Nephron progenitor cell (in vitro differentiated cells): ENCODE data around the gene ABCA5.
"Not testable (repeated sequence)": the region's sequence is repeated elsewhere in the genome, so short reads cannot be mapped to it uniquely, and the experiment has no call there.

Experiments used
- DNase-seq: peaks from one replicate; pipeline ENCODE4 v3.0.0; 2021
- H3K27ac Mint-ChIP-seq: 2 replicates; pipeline ENCODE4 v1.8.0; 2021; ENCODE audit warnings: mild to moderate bottlenecking, moderate library complexity, mixed read lengths
- H3K27me3 Mint-ChIP-seq: 2 replicates; pipeline ENCODE4 v1.8.0; 2021; ENCODE audit warnings: mild to moderate bottlenecking, low read depth, mixed read lengths; ENCODE audit not compliant: poor library complexity
- H3K36me3 Mint-ChIP-seq: 2 replicates; pipeline ENCODE4 v1.8.0; 2021; ENCODE audit warnings: low read depth, mixed read lengths
- H3K4me1 Mint-ChIP-seq: 2 replicates; pipeline ENCODE4 v1.8.0; 2021; ENCODE audit warnings: mixed read lengths
- H3K4me3 Mint-ChIP-seq: 2 replicates; pipeline ENCODE4 v1.8.0; 2021; ENCODE audit warnings: mild to moderate bottlenecking, moderate library complexity, mixed read lengths
- H3K9me3 Mint-ChIP-seq: 2 replicates; pipeline ENCODE4 v1.8.0; 2021; ENCODE audit warnings: mild to moderate bottlenecking, moderate library complexity, mixed read lengths
- TF ChIP-seq, protein P1 (sequence below): fragments of 200-600 bp; sonication (generic); IDR thresholded peaks from 2 replicates; pipeline ENCODE4 v1.5.0; 2021; ENCODE audit warnings: antibody characterized with exemption

The ABCA5 gene

DNA sequence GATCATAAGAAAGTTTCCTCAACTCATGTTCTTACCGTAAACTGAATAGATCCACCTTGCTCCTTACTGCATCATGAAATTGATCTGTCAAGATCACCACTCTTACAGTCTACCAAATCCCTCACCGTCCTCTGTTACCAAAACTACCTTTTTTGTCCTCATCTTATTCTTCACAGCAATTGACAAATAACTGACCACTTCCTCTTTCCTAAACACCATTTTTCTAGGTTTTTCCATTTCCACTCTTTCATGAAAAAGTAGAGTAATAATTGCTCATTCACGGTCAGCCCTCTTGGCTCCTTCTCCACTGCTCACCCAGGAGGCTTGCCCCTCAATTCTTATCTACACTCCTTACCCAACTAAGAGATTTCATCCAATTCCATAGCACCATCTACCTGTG lies 44.9 kb downstream of the ABCA5 start:
- H3K4me3 Mint-ChIP-seq, result no peak overlapping the region
- H3K27me3 Mint-ChIP-seq, result no peaks in the 10 kb centered on the region
- TF ChIP-seq, protein P1, sequence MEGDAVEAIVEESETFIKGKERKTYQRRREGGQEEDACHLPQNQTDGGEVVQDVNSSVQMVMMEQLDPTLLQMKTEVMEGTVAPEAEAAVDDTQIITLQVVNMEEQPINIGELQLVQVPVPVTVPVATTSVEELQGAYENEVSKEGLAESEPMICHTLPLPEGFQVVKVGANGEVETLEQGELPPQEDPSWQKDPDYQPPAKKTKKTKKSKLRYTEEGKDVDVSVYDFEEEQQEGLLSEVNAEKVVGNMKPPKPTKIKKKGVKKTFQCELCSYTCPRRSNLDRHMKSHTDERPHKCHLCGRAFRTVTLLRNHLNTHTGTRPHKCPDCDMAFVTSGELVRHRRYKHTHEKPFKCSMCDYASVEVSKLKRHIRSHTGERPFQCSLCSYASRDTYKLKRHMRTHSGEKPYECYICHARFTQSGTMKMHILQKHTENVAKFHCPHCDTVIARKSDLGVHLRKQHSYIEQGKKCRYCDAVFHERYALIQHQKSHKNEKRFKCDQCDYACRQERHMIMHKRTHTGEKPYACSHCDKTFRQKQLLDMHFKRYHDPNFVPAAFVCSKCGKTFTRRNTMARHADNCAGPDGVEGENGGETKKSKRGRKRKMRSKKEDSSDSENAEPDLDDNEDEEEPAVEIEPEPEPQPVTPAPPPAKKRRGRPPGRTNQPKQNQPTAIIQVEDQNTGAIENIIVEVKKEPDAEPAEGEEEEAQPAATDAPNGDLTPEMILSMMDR, result no peak
- no peak for DNase-seq
- H3K9me3 Mint-ChIP-seq, result no peaks in the 10 kb centered on the region
- no peaks in the 10 kb centered on the region for H3K4me1 Mint-ChIP-seq
- no peak overlapping the region for H3K27ac Mint-ChIP-seq
- H3K36me3 Mint-ChIP-seq, result peaks cover 7% of the 10 kb centered on the region

GRCh38 chr17:69276279-69276678 lies 50.7 kb downstream of the ABCA5 start:
- H3K4me3 Mint-ChIP-seq, H3K9me3 Mint-ChIP-seq, H3K27ac Mint-ChIP-seq, H3K27me3 Mint-ChIP-seq, DNase-seq, H3K4me1 Mint-ChIP-seq, H3K36me3 Mint-ChIP-seq: not testable (repeated sequence)

DNA sequence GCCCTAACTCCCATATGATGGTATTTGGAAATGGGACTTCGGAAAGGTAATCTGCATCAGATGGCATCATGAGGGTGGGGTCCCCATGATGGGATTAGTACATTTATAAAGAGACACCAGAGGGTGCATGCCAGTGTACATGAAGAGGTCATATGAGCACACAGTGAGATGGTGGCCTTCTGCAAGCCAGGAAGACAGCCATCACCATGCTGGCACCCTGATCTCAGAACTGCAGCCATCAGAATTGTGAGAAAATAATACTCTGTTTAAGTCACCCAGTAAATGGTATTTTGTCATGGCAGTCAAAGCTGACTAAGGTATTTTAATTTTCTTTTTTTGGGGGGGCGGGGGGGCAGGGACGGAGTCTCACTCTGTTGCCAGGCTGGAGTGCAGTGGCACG lies 51.2 kb downstream of the ABCA5 start:
- no peaks in the 10 kb centered on the region for H3K9me3 Mint-ChIP-seq
- H3K4me1 Mint-ChIP-seq, result no peaks in the 10 kb centered on the region
- H3K4me3 Mint-ChIP-seq, result no peak overlapping the region
- TF ChIP-seq, protein P1, result no peak
- no peak for DNase-seq
- H3K27ac Mint-ChIP-seq, result no peak overlapping the region
- H3K27me3 Mint-ChIP-seq, result no peaks in the 10 kb centered on the region
- H3K36me3 Mint-ChIP-seq, result no peaks in the 10 kb centered on the region

DNA sequence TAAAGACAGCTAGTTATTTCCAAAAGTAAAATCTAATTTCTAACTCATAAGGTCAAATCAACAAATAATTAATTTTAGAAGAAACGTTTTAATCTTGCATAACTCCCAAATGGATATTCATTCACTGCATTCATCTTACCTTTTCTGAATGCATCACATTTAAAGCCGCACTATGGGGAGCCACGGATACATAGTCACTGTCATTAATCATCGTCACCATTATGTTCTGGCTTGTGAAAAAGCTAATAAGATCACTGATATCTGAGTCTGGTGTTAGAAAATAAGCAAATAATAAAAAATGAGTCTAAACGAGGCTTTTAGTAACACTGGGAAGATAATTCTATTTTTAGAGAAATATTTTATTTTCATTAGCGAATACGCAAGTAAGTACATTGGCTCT lies 55.9 kb downstream of the ABCA5 start:
- Mint-ChIP-seq H3K27ac (no peak overlapping the region), H3K9me3 (no peaks in the 10 kb centered on the region), H3K27me3 (no peaks in the 10 kb centered on the region), H3K4me3 (no peak overlapping the region), H3K4me1 (no peaks in the 10 kb centered on the region), H3K36me3 (no peaks in the 10 kb centered on the region)
- DNase-seq, result no peak
- TF ChIP-seq, protein P1, result no peak

- Mint-ChIP-seq H3K4me1 (no peaks in the 10 kb centered on the region), H3K27ac (no peak overlapping the region), H3K9me3 (no peaks in the 10 kb centered on the region), H3K27me3 (no peaks in the 10 kb centered on the region), H3K36me3 (no peaks in the 10 kb centered on the region), H3K4me3 (no peak overlapping the region)
- no peak for DNase-seq
- TF ChIP-seq, protein P1, result no peak
Measured at GRCh38 chr17:69269131-69269998, 57.6 kb downstream of the ABCA5 start.

DNA sequence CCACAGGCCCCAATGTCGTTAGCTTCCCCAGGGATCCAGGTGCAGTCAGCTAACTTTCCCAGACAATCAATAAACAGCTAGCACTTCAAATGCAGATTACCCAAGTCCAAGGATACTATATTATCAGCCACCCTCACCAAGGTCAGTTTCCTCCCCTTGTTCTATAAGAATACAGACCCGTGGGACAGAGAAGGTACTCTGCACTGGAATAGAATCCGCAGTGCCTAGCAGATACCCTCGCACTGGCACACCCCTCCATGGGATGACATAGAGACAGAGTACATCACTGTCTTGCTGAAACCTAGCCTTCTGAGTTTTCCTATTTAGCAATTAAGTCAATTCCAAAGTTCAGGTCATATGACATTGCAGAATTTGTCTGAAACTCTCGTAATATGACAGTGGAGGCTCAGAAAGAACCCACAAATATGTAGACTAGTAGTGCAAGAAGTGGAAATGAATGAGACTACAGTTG lies 58.4 kb downstream of the ABCA5 start:
- DNase-seq, result no peak
- no peak overlapping the region for H3K27ac Mint-ChIP-seq
- H3K36me3 Mint-ChIP-seq, result no peaks in the 10 kb centered on the region
- no peak overlapping the region for H3K4me3 Mint-ChIP-seq
- TF ChIP-seq, protein P1, result no peak
- no peaks in the 10 kb centered on the region for H3K9me3 Mint-ChIP-seq
- H3K27me3 Mint-ChIP-seq, result no peaks in the 10 kb centered on the region
- H3K4me1 Mint-ChIP-seq, result no peaks in the 10 kb centered on the region
